A673 (cell line): ENCODE data around the gene GMPR. TPM values are rescaled to one million over a fixed set of nuclear protein-coding genes. Genes with fewer than 3 reads are reported as not detected.

Experiments used
- BruUV-seq: library from RNA; stranded (reverse); fragments of 400-500 nt; replicated peaks from 2 replicates; lab custom pipeline; 2021; lab: Mats Ljungman, UMichigan
- CTCF ChIA-PET: fragments of 300-600 bp; sonication (Branson Sonifier 250); formaldehyde crosslinking; loops from one replicate; lab custom pipeline; 2022; ENCODE audit warnings: antibody characterized with exemption; lab: Charles Lee
- POLR2A ChIA-PET: fragments of 300-600 bp; sonication (Branson Sonifier 250); formaldehyde crosslinking; loops from one replicate; lab custom pipeline; 2022; ENCODE audit warnings: antibody characterized with exemption; ENCODE audit not compliant: low non-redundant PET; lab: Charles Lee
- DNase-seq: peaks from one replicate; pipeline ENCODE4 v3.0.0-alpha.2; 2015; ENCODE audit warnings: low spot score
- H3K27ac ChIP-seq: fragments of 200-600 bp; sonication (generic); 2 replicates; pipeline ENCODE4 v1.5.1; 2016; ENCODE audit warnings: mixed run types, low read depth, mild to moderate bottlenecking, mixed read lengths, antibody characterized with exemption, low read length; ENCODE audit not compliant: poor library complexity, severe bottlenecking
- H3K27me3 ChIP-seq: fragments of 200-600 bp; sonication (generic); replicated peaks from 2 replicates; pipeline ENCODE4 v1.6.1; 2017; ENCODE audit warnings: mixed run types, low read depth, mild to moderate bottlenecking, mixed read lengths, antibody characterized with exemption, low read length; ENCODE audit not compliant: insufficient read depth, poor library complexity
- H3K36me3 ChIP-seq: fragments of 200-600 bp; sonication (generic); 2 replicates; pipeline ENCODE4 v1.6.1; 2016; ENCODE audit warnings: mixed run types, mild to moderate bottlenecking, mixed read lengths, antibody characterized with exemption, low read length; ENCODE audit not compliant: insufficient read depth, poor library complexity, severe bottlenecking
- H3K4me1 ChIP-seq: fragments of 200-600 bp; sonication (generic); 2 replicates; pipeline ENCODE4 v1.6.1; 2017; ENCODE audit warnings: mixed run types, mild to moderate bottlenecking, mixed read lengths, antibody characterized with exemption, low read length; ENCODE audit not compliant: insufficient read depth, poor library complexity, severe bottlenecking
- H3K4me3 ChIP-seq: fragments of 200-600 bp; sonication (generic); 2 replicates; pipeline ENCODE4 v1.5.1; 2016; ENCODE audit warnings: low read depth, mixed run types, mild to moderate bottlenecking, mixed read lengths, low read length; ENCODE audit not compliant: poor library complexity, severe bottlenecking
- H3K9me3 ChIP-seq: fragments of 200-600 bp; sonication (generic); 2 replicates; pipeline ENCODE4 v1.6.1; 2016; ENCODE audit warnings: mixed run types, low read depth, mild to moderate bottlenecking, mixed read lengths, antibody characterized with exemption, low read length; ENCODE audit not compliant: poor library complexity, severe bottlenecking
- CTCF ChIP-seq: fragments of 300-800, 200-600 bp; sonication (generic); conservative IDR thresholded peaks from 2 replicates; pipeline ENCODE4 v1.5.1; 2017; ENCODE audit warnings: low read depth, mild to moderate bottlenecking, antibody characterized with exemption, low read length, moderate library complexity, mixed read lengths
- EZH2 ChIP-seq: fragments of 200-600 bp; sonication (generic); IDR thresholded peaks from 2 replicates; pipeline ENCODE4 v1.6.1; 2017; ENCODE audit warnings: borderline replicate concordance, low read depth, mild to moderate bottlenecking, mixed read lengths, antibody characterized with exemption, low read length; ENCODE audit not compliant: poor library complexity, severe bottlenecking
- intact Hi-C: fragments of 100-400 bp; cut with micrococcal nuclease; formaldehyde crosslinking; loops from one replicate; pipeline ENCODE4 v1.10.0; 2022; ENCODE audit not compliant: unreplicated experiment
- total RNA-seq: library from RNA; stranded (reverse); gene quantifications from 2 replicates; pipeline ENCODE4 v1.2.3, GENCODE V29; 2021

The GMPR gene
- total RNA-seq, 1 experiment from 2014 or later = 0.32 TPM

DNA sequence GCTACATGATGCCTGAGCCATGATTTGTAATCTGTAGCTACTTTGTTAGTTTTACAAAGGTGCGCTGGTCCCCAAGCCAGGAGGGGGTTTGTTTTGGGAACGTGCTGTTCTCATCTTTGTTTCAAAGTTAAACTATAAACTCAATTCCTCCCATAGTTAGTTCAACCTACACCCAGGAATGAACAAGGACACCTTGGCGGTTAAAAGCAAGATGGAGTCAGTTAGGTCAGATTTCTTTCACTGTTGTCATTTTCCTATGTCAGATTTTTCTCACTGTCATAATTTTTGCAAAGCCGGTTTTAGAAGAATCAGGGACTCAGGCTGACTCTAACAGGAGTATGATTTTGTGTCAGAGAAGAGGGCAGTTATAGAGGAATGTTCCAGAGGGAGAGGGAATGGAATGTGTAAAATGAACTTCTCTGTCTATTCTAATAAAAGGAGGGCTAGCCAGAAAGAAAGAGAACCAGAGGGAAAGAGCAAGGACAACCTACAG, 2.3 kb upstream of the GMPR start:
- intact Hi-C loops = no loop called here
- no TSS peak for BruUV-seq
- no peak overlapping the region for H3K27ac ChIP-seq
- no peaks in the 10 kb centered on the region for H3K27me3 ChIP-seq
- CTCF ChIA-PET = no interaction called here
- H3K9me3 ChIP-seq = no peaks in the 10 kb centered on the region
- POLR2A ChIA-PET = no interaction called here
- no peaks in the 10 kb centered on the region for H3K36me3 ChIP-seq
- TF ChIP-seq EZH2 (no peak), CTCF (no peak)
- H3K4me1 ChIP-seq = peaks cover 11% of the 10 kb centered on the region
- DNase-seq = no peak
- no peak overlapping the region for H3K4me3 ChIP-seq

- Histone ChIP-seq H3K9me3 (no peaks in the 10 kb centered on the region), H3K27ac (no peak overlapping the region), H3K27me3 (no peaks in the 10 kb centered on the region), H3K4me3 (peak overlapping the region; percentile 5), H3K36me3 (no peaks in the 10 kb centered on the region), H3K4me1 (peaks cover 11% of the 10 kb centered on the region)
- TF ChIP-seq CTCF (no peak), EZH2 (no peak)
- ChIA-PET CTCF (no interaction called here), POLR2A (no interaction called here)
- no TSS peak for BruUV-seq
- peak; percentile 58 for DNase-seq
- intact Hi-C loops = no loop called here
These were observed 1.7 kb upstream of the GMPR start for GRCh38 chr6:16236631-16237199.

DNA sequence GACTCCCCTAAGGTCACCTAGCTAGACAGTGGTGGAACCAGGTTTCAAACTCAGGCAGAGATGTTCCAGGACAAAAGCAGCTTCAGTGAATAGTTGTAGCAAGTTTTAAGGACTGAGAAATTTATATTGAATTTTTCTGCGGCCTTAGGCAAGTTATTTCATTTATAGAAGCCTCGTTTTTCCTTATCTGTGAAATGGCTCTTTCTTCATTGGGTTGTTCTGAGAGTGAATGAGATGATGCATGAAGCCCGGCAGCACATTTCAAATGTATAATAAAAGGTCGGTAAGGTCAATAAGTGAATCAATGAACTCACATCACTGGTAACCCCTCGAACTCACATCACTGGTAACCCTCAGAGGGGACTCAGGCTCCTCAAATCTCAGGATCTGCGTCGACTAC, 1.1 kb upstream of the GMPR start:
- no peaks in the 10 kb centered on the region for H3K27me3 ChIP-seq
- H3K9me3 ChIP-seq = no peaks in the 10 kb centered on the region
- intact Hi-C loops = no loop called here
- no peak overlapping the region for H3K27ac ChIP-seq
- no peak overlapping the region for H3K4me3 ChIP-seq
- CTCF ChIA-PET = no interaction called here
- H3K4me1 ChIP-seq = peaks cover 11% of the 10 kb centered on the region
- POLR2A ChIA-PET = no interaction called here
- TF ChIP-seq CTCF = no peak
- no peak for TF ChIP-seq EZH2
- no peaks in the 10 kb centered on the region for H3K36me3 ChIP-seq
- DNase-seq = no peak
- BruUV-seq = no TSS peak
